ENCODE results near the gene MVB12B. TPM values are rescaled to one million over a fixed set of nuclear protein-coding genes. Genes with fewer than 3 reads are reported as not detected.

Gene MVB12B
- total and polyA plus RNA-seq, 2 of the 4 experiments (the other 2 are of a cell fraction) = 2.0 to 4.0 TPM

GRCh38 chr9:126504977-126505455, 178.4 kb downstream of the MVB12B start:
- H3K27me3 ChIP-seq (ENCODE audit: control insufficient read depth, insufficient read depth, low read length) = peaks cover 12% of the 10 kb centered on the region
- H2AK9ac ChIP-seq (replicated peaks; ENCODE audit: low read depth, low read length, poor library complexity) = no peak overlapping the region
- H2BK20ac ChIP-seq (ENCODE audit: low read depth, low read length) = no peak overlapping the region
- no peak overlapping the region for H2BK15ac ChIP-seq (ENCODE audit: low read depth, low read length)
- no peak overlapping the region for H3K4me2 ChIP-seq (ENCODE audit: low read depth, low read length)
- peaks cover 7% of the 10 kb centered on the region; the same call in 1 of the 2 replicates for H4K20me1 ChIP-seq (ENCODE audit: insufficient read depth, low read length)
- CTCF ChIA-PET = no interaction called here
- H4K8ac ChIP-seq (ENCODE audit: low read depth in 2 of 2, low read length in 2 of 2) = no peak overlapping the region
- no peaks in the 10 kb centered on the region for H3K9me1 ChIP-seq (ENCODE audit: insufficient read depth, low read length)
- H4K5ac ChIP-seq (ENCODE audit: low read depth, low read length) = no peak overlapping the region
- H2BK120ac ChIP-seq (ENCODE audit: low read depth, low read length) = no peak overlapping the region
- no peaks in the 10 kb centered on the region for H3K79me1 ChIP-seq (ENCODE audit: low read depth in 1 of 2, low read length in 2 of 2)
- H3K23ac ChIP-seq (ENCODE audit: low read depth, low read length) = no peak overlapping the region
- TF ChIP-seq MAFK (IDR thresholded peaks at IDR 0.05; ENCODE audit: low read depth, low read length) (no peak), MAZ (IDR thresholded peaks at IDR 0.05; ENCODE audit: borderline replicate concordance, low read depth, low read length) (no peak), NFE2L2 (IDR thresholded peaks at IDR 0.05; ENCODE audit: low read depth, low read length) (no peak), RCOR1 (IDR thresholded peaks at IDR 0.05; ENCODE audit: insufficient replicate concordance, low read length) (no peak), RFX5 (IDR thresholded peaks at IDR 0.05; ENCODE audit: low read depth, low read length) (no peak)
- POLR2A ChIA-PET (ENCODE audit: unreplicated experiment) = no interaction called here
- no peaks in the 10 kb centered on the region for H3K9me3 ChIP-seq (ENCODE audit: control insufficient read depth, insufficient read depth, low read length)
- 100% methylated on average over 1 of the region's 11 CpGs; no CpG with 5 or more reads in 1 of the 2 experiments for WGBS, 2 experiments (ENCODE audit: extremely low coverage in 2 of 2, insufficient read length in 1 of 2)
- H3K4me1 ChIP-seq (ENCODE audit: control insufficient read depth, insufficient read depth, low read length) = peaks cover 2% of the 10 kb centered on the region; the same call in 1 of the 2 replicates
- no peak overlapping the region for H2BK5ac ChIP-seq (ENCODE audit: low read depth, low read length, poor library complexity, severe bottlenecking)
- no peak overlapping the region for H4K91ac ChIP-seq (ENCODE audit: insufficient read depth, low read depth, low read length)
- H2AFZ ChIP-seq (replicated peaks; ENCODE audit: low read length, poor library complexity) = no peak overlapping the region
- BruUV-seq (replicated peaks) = no TSS peak
- H3K9ac ChIP-seq (ENCODE audit: low read depth, low read length) = no peak overlapping the region
- no peak overlapping the region for H3K4ac ChIP-seq (ENCODE audit: low read depth, low read length)
- no peak overlapping the region for H3K56ac ChIP-seq (ENCODE audit: extremely low read depth, insufficient read depth, low read length)
- H3K36me3 ChIP-seq (ENCODE audit: control insufficient read depth, insufficient read depth, low read length) = peaks cover 4% of the 10 kb centered on the region; the same call in 1 of the 2 replicates
- no peak overlapping the region for H3K4me3 ChIP-seq (ENCODE audit: insufficient read depth, low read depth, low read length)
- in situ Hi-C loops (cut with MboI; ENCODE audit: low sequenced_read_pairs) = loop anchor here (5.0 kb wide), 1 partner anchor 52 kb away; no protein-coding TSS in a partner anchor
- ATAC-seq (ENCODE audit: low read depth) (no peak), DNase-seq (no peak)
- intact Hi-C loops (cut with micrococcal nuclease) = no loop called here
- H3K18ac ChIP-seq (ENCODE audit: low read depth, low read length) = no peak overlapping the region
- H3K14ac ChIP-seq (replicated peaks; ENCODE audit: low read depth, low read length) = no peak overlapping the region
- no peak overlapping the region for H3K27ac ChIP-seq (ENCODE audit: insufficient read depth, low read length)
- no peak overlapping the region for H2AK5ac ChIP-seq (ENCODE audit: low read depth, low read length)
- dilution Hi-C loops (cut with HindIII; ENCODE audit: low sequenced_read_pairs, unreplicated experiment) = no loop called here
